HL-60 (cell line): Measurements from ENCODE around the gene GPC3.

Experiments used
- DNase-seq, 2 experiments: peaks; one replicate each; pipeline ENCODE4 v3.0.0-alpha.2; 2010 to 2020; ENCODE audit warnings: low read depth in 1 of 2, low spot score in 1 of 2
- H3K27ac ChIP-seq: fragments of 250-450 bp; sonication (Bioruptor Pico); replicated peaks from 2 replicates; pipeline ENCODE4 v1.5.1; 2020; ENCODE audit warnings: mild to moderate bottlenecking, moderate library complexity
- H3K27me3 ChIP-seq: fragments of 250-450 bp; sonication (Bioruptor Pico); 2 replicates; pipeline ENCODE4 v1.5.1; 2021; ENCODE audit warnings: mild to moderate bottlenecking, moderate library complexity; ENCODE audit not compliant: insufficient read depth, poor library complexity, severe bottlenecking
- H3K4me3 ChIP-seq: replicated peaks from 2 replicates; pipeline ENCODE4 v1.5.1; 2011; ENCODE audit warnings: mild to moderate bottlenecking, control low read depth, low read length; ENCODE audit not compliant: insufficient read depth
- GABPA ChIP-seq: IDR thresholded peaks from 2 replicates; pipeline ENCODE4 v1.6.1; 2012; ENCODE audit warnings: low read depth
- POLR2AphosphoS5 ChIP-seq: IDR thresholded peaks from 2 replicates; pipeline ENCODE4 v1.6.1; 2012; ENCODE audit warnings: low read depth
- SPI1 ChIP-seq: IDR thresholded peaks from 2 replicates; pipeline ENCODE4 v1.6.1; 2012; ENCODE audit warnings: low read depth, mild to moderate bottlenecking, borderline replicate concordance
- TF ChIP-seq, protein P1 (sequence below): IDR thresholded peaks from one replicate; pipeline ENCODE4 v1.5.1; 2011; ENCODE audit warnings: low read length, control low read depth, inconsistent platforms; ENCODE audit not compliant: insufficient read depth
- TF ChIP-seq, protein P2 (sequence below): IDR thresholded peaks from 2 replicates; pipeline ENCODE4 v1.6.1; 2012; ENCODE audit warnings: low read depth; ENCODE audit not compliant: insufficient replicate concordance

The GPC3 gene

DNA sequence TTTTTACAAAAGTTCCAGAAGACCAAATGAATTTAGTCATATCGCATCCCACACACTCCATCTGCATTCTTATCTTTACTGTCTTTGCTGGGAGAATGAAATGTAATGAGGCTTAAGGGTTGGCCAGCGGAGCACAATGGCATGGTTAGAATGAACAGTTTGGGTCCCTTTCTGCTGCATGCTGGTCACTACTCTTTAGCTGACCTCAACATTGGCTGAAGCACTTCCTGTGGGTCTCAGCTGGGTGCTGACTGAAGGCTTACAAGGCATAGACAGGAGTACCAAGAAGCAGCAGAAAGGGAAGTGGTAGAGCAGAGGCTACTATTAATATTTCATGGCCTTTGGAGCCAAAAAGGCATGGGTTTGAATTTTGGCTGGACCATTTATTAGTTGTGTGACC, 410.7 kb downstream of the GPC3 start:
- Histone ChIP-seq H3K4me3 (no peak overlapping the region), H3K27me3 (no peaks in the 10 kb centered on the region), H3K27ac (no peak overlapping the region)
- DNase-seq, result no peak
- TF ChIP-seq, protein P1, sequence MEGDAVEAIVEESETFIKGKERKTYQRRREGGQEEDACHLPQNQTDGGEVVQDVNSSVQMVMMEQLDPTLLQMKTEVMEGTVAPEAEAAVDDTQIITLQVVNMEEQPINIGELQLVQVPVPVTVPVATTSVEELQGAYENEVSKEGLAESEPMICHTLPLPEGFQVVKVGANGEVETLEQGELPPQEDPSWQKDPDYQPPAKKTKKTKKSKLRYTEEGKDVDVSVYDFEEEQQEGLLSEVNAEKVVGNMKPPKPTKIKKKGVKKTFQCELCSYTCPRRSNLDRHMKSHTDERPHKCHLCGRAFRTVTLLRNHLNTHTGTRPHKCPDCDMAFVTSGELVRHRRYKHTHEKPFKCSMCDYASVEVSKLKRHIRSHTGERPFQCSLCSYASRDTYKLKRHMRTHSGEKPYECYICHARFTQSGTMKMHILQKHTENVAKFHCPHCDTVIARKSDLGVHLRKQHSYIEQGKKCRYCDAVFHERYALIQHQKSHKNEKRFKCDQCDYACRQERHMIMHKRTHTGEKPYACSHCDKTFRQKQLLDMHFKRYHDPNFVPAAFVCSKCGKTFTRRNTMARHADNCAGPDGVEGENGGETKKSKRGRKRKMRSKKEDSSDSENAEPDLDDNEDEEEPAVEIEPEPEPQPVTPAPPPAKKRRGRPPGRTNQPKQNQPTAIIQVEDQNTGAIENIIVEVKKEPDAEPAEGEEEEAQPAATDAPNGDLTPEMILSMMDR, result no peak
- TF ChIP-seq, protein P2, sequence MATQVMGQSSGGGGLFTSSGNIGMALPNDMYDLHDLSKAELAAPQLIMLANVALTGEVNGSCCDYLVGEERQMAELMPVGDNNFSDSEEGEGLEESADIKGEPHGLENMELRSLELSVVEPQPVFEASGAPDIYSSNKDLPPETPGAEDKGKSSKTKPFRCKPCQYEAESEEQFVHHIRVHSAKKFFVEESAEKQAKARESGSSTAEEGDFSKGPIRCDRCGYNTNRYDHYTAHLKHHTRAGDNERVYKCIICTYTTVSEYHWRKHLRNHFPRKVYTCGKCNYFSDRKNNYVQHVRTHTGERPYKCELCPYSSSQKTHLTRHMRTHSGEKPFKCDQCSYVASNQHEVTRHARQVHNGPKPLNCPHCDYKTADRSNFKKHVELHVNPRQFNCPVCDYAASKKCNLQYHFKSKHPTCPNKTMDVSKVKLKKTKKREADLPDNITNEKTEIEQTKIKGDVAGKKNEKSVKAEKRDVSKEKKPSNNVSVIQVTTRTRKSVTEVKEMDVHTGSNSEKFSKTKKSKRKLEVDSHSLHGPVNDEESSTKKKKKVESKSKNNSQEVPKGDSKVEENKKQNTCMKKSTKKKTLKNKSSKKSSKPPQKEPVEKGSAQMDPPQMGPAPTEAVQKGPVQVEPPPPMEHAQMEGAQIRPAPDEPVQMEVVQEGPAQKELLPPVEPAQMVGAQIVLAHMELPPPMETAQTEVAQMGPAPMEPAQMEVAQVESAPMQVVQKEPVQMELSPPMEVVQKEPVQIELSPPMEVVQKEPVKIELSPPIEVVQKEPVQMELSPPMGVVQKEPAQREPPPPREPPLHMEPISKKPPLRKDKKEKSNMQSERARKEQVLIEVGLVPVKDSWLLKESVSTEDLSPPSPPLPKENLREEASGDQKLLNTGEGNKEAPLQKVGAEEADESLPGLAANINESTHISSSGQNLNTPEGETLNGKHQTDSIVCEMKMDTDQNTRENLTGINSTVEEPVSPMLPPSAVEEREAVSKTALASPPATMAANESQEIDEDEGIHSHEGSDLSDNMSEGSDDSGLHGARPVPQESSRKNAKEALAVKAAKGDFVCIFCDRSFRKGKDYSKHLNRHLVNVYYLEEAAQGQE, result no peak
- no peak for TF ChIP-seq GABPA

DNA sequence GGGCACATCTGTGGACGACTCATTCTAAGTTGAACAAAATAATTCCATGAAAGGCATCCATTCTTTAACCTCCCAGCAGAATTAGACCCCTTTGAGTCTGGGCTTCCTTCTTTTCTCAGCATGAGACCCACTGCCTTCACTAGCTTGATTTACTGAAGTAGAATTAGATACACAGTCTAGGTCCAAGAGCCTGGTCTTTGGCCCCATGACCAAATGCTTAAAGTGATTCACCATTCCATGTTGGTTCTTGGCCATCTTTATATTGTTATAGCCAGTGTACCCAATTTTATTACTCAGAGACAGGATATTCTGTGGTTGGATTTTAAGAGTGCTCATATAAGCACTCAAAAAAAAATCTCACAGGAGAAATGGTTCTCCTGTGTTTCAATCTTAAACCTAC, 414.8 kb downstream of the GPC3 start:
- Histone ChIP-seq H3K27ac (no peak overlapping the region), H3K27me3 (no peaks in the 10 kb centered on the region), H3K4me3 (no peak overlapping the region)
- TF ChIP-seq, protein P2, result no peak
- TF ChIP-seq GABPA, result no peak
- TF ChIP-seq, protein P1, result no peak
- TF ChIP-seq SPI1, result no peak
- no peak for TF ChIP-seq POLR2AphosphoS5
- no peak for DNase-seq

DNA sequence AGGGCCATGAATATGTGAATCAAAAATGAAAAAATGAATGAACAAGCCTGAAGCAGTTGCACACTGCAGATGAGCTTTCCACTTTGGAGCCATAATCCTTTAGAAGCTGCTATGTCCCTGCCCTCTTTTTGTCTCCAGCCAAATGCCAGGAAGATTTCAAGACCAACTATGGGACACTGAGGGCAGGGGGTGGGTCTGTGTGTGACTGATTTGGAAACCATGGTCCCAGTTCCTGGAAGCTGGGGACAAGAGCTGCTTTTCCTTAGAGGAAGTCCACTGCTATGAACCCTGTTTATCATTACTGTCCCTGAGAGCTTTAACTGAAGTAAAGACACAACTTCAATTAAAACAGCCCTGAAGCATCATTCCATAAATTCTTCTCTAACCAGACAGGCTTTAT, 416.2 kb downstream of the GPC3 start:
- Histone ChIP-seq H3K4me3 (no peak overlapping the region), H3K27me3 (no peaks in the 10 kb centered on the region), H3K27ac (no peak overlapping the region)
- TF ChIP-seq SPI1 (no peak), GABPA (no peak), POLR2AphosphoS5 (no peak)
- TF ChIP-seq, protein P2, result no peak
- TF ChIP-seq, protein P1, result no peak
- no peak for DNase-seq
